Measurements from ENCODE around the gene HOATZ. TPM values are rescaled to one million over a fixed set of nuclear protein-coding genes. Genes with fewer than 3 reads are reported as not detected.

The HOATZ gene
- total and polyA plus RNA-seq, 2 donors (not counting 1 experiment from before 2014, with no cell fraction given), result not detected

- Histone ChIP-seq H3K9ac (ENCODE audit: insufficient read depth, low read length) (no peak overlapping the region), H2AFZ (ENCODE audit: low read length) (no peak overlapping the region), H3K27ac (ENCODE audit: insufficient read depth, low read length) (no peak overlapping the region), H3K27me3 (ENCODE audit: control insufficient read depth, insufficient read depth, low read length) (no peaks in the 10 kb centered on the region), H3K36me3 (ENCODE audit: control insufficient read depth, insufficient read depth, low read length) (no peaks in the 10 kb centered on the region), H3K79me2 (ENCODE audit: control insufficient read depth, insufficient read depth, low read length) (no peaks in the 10 kb centered on the region), H3K9me3 (ENCODE audit: control insufficient read depth, insufficient read depth, low read depth, low read length) (no peaks in the 10 kb centered on the region), H3K4me1 (ENCODE audit: control insufficient read depth, extremely low read depth, insufficient read depth, low read length) (no peaks in the 10 kb centered on the region), H3K4me2 (ENCODE audit: extremely low read depth, insufficient read depth, low read length) (no peak overlapping the region), H4K20me1 (ENCODE audit: control insufficient read depth, extremely low read depth, insufficient read depth, low read length) (no peaks in the 10 kb centered on the region), H3K4me3 (replicated peaks in 1 of 4; ENCODE audit: control extremely low read depth in 1 of 4, insufficient read depth in 1 of 4, low read depth in 3 of 4, low read length in 4 of 4) (no peak overlapping the region)
- no peak for DNase-seq (ENCODE audit: low read depth in 2 of 2)
- TF ChIP-seq CTCF (conservative IDR thresholded peaks at IDR 0.05 in 1 of 2, IDR thresholded peaks at IDR 0.05 in 1 of 2; ENCODE audit: low read depth in 1 of 2, low read length in 2 of 2) (no peak), EZH2 (IDR thresholded peaks at IDR 0.05; ENCODE audit: low read length, missing control alignments) (no peak)
These were observed 45.4 kb upstream of the HOATZ start for GRCh38 chr11:111469200-111469599.

GRCh38 chr11:111472228-111472627 lies 42.4 kb upstream of the HOATZ start:
- no peak overlapping the region for H3K4me3 ChIP-seq (replicated peaks in 1 of 4; ENCODE audit: control extremely low read depth in 1 of 4, insufficient read depth in 1 of 4, low read depth in 3 of 4, low read length in 4 of 4)
- H2AFZ ChIP-seq (ENCODE audit: low read length), result no peak overlapping the region
- no peaks in the 10 kb centered on the region for H3K4me1 ChIP-seq (ENCODE audit: control insufficient read depth, extremely low read depth, insufficient read depth, low read length)
- no peaks in the 10 kb centered on the region for H4K20me1 ChIP-seq (ENCODE audit: control insufficient read depth, extremely low read depth, insufficient read depth, low read length)
- H3K4me2 ChIP-seq (ENCODE audit: extremely low read depth, insufficient read depth, low read length), result no peak overlapping the region
- TF ChIP-seq CTCF (conservative IDR thresholded peaks at IDR 0.05 in 1 of 2, IDR thresholded peaks at IDR 0.05 in 1 of 2; ENCODE audit: low read depth in 1 of 2, low read length in 2 of 2), result no peak
- TF ChIP-seq EZH2 (IDR thresholded peaks at IDR 0.05; ENCODE audit: low read length, missing control alignments), result no peak
- H3K9me3 ChIP-seq (ENCODE audit: control insufficient read depth, insufficient read depth, low read depth, low read length), result no peaks in the 10 kb centered on the region
- H3K36me3 ChIP-seq (ENCODE audit: control insufficient read depth, insufficient read depth, low read length), result no peaks in the 10 kb centered on the region
- H3K79me2 ChIP-seq (ENCODE audit: control insufficient read depth, insufficient read depth, low read length), result no peaks in the 10 kb centered on the region
- no peak for DNase-seq (ENCODE audit: low read depth in 2 of 2)
- H3K9ac ChIP-seq (ENCODE audit: insufficient read depth, low read length), result no peak overlapping the region
- H3K27me3 ChIP-seq (ENCODE audit: control insufficient read depth, insufficient read depth, low read length), result no peaks in the 10 kb centered on the region
- H3K27ac ChIP-seq (ENCODE audit: insufficient read depth, low read length), result no peak overlapping the region

DNA sequence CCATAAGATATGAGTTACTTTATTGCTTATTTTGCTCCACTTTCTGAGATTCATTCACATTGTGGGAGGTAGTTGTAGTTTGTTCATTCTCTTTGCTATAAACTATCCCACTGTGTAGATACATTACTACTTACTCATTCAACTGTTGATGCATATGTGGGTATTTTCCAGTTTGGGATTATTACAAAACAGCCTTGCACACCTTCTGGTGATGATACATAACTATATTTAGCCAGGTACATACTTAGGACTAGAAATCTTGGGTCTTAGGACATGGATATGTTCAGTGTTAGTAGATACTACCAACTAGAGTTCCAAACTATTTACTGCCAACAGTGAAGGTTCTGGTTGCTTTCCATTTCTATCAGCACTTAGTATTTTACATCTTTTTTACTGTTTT lies 40.1 kb upstream of the HOATZ start:
- Histone ChIP-seq H2AFZ (ENCODE audit: low read length) (no peak overlapping the region), H3K4me3 (replicated peaks in 1 of 4; ENCODE audit: control extremely low read depth in 1 of 4, insufficient read depth in 1 of 4, low read depth in 3 of 4, low read length in 4 of 4) (no peak overlapping the region)

More for the DNA sequence above, 40.1 kb upstream of the HOATZ start:
- no peak for DNase-seq (ENCODE audit: low read depth in 2 of 2)
- Histone ChIP-seq H3K9ac (ENCODE audit: insufficient read depth, low read length) (no peak overlapping the region), H3K4me1 (ENCODE audit: control insufficient read depth, extremely low read depth, insufficient read depth, low read length) (no peaks in the 10 kb centered on the region), H3K9me3 (ENCODE audit: control insufficient read depth, insufficient read depth, low read depth, low read length) (no peaks in the 10 kb centered on the region), H3K27me3 (ENCODE audit: control insufficient read depth, insufficient read depth, low read length) (no peaks in the 10 kb centered on the region), H3K79me2 (ENCODE audit: control insufficient read depth, insufficient read depth, low read length) (no peaks in the 10 kb centered on the region), H4K20me1 (ENCODE audit: control insufficient read depth, extremely low read depth, insufficient read depth, low read length) (no peaks in the 10 kb centered on the region), H3K27ac (ENCODE audit: insufficient read depth, low read length) (no peak overlapping the region), H3K36me3 (ENCODE audit: control insufficient read depth, insufficient read depth, low read length) (no peaks in the 10 kb centered on the region), H3K4me2 (ENCODE audit: extremely low read depth, insufficient read depth, low read length) (no peak overlapping the region)
- TF ChIP-seq CTCF (conservative IDR thresholded peaks at IDR 0.05 in 1 of 2, IDR thresholded peaks at IDR 0.05 in 1 of 2; ENCODE audit: low read depth in 1 of 2, low read length in 2 of 2) (no peak), EZH2 (IDR thresholded peaks at IDR 0.05; ENCODE audit: low read length, missing control alignments) (no peak)

All from fibroblast of lung (primary cell).